Dedifferentiated amniotic fluid mesenchymal stem cell (primary cell): ENCODE data around the gene RAB3GAP2.
"Not testable (repeated sequence)": the region's sequence is repeated elsewhere in the genome, so short reads cannot be mapped to it uniquely, and the experiment has no call there.

ENCODE experiments used
- DNase-seq: peaks from one replicate; pipeline ENCODE4 v3.0.0-alpha.2; 2016; ENCODE audit errors: extremely low spot score

RAB3GAP2 gene

DNA sequence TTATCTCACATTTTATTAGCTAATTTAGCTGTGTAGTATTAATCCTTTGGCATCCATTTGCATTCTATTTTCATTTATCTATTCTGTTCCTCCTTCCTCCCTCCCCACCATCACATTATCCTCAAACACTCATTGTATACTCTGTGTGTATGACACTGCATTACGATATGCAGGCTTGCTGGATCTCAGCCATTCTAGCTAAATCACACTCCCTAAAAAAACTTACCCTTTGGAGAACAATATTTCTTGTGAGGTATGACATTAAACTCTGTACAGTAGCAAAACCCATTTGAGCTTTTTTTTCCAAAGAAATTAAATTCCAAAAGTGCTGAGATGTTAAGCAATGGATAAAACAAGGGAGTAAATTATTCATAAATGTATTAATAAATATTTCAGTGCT, 11.4 kb upstream of the RAB3GAP2 start:
- no peak for DNase-seq

GRCh38 chr1:220281159-220281574, 8.9 kb upstream of the RAB3GAP2 start:
- peak; percentile 46 for DNase-seq

GRCh38 chr1:220280249-220280648, 8.0 kb upstream of the RAB3GAP2 start:
- no peak for DNase-seq

- DNase-seq: no peak
Observed at GRCh38 chr1:220278991-220279390, 6.7 kb upstream of the RAB3GAP2 start.

DNA sequence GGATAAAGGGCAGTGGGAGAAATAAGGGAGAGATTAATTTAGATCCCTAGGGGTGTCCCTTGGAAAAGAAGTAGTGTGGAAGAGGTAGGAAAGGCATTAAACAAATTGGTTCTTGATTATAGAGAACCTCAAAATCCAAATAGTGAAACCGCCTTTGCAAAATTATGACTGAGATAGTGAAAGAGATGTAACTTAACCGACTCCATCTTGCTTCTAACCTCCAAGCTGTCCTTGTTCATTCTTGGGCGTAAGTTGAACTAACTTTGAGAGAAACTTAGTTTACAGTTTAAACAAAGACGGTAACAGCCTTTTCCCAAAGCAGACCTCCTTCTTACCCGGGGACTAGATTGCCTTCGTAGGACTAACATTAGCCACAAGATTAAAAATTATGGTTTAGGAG, 3.2 kb upstream of the RAB3GAP2 start:
- no peak for DNase-seq

GRCh38 chr1:220274251-220274855, 2.1 kb upstream of the RAB3GAP2 start:
- DNase-seq: no peak

- no peak for DNase-seq
Observed at GRCh38 chr1:220272841-220273090, 513 bp upstream of the RAB3GAP2 start.

DNA sequence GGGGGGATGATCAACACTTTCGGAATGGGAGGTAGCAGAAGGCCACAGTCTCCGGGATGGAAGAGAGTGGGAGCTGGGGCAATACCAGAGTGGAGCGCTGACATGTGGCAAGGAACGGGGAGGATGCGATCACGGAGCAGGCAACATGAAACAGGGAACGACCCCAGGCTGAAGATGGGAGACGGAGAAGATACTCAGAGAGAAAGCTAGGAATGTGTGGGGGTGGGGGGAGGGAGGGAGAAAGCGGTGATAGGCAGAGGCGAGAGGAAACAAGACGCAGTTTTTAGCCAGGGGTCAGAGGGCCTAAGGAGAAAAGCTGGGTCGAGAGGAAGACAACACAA, 577 bp downstream of the RAB3GAP2 start:
- no peak for DNase-seq

- DNase-seq: no peak
Observed at GRCh38 chr1:220269036-220269435, 3.2 kb downstream of the RAB3GAP2 start.

GRCh38 chr1:220267630-220268029, 4.6 kb downstream of the RAB3GAP2 start:
- DNase-seq: no peak

DNA sequence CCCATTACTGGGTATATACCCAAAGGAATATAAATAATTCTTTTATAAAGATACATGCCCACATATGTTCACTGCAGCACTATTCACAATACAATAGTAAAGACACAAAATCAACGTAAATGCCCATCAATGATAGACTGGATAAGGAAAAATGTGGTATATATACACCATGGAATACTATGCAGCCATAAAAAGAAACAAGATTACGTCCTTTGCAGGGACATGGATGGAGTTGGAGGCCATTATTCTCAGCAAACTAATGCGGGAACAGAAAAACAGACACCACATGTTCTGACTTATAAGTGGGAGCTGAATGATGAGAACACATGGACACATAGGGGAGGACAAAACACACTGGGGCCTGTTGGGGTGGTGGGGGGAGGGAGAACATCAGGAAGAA, 12.0 kb downstream of the RAB3GAP2 start:
- DNase-seq: not testable (repeated sequence)

DNA sequence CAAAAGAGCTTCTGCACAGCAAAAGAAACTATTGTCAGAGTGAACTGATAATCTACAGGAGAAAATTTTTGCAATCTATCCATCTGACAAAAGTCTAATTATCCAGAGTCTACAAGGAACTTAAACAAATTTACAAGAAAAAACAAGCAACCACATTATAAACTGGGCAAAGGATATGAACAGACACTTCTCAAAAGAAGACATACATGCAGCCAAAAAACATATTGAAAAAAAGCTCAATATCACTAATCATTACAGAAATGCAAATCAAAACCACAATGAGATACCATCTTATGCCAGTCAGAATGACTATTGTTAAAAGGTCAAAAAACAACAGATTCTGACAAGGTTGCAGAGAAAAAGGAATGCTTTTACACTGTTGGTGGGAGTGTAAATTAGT, 12.5 kb downstream of the RAB3GAP2 start:
- DNase-seq: not testable (repeated sequence)

DNA sequence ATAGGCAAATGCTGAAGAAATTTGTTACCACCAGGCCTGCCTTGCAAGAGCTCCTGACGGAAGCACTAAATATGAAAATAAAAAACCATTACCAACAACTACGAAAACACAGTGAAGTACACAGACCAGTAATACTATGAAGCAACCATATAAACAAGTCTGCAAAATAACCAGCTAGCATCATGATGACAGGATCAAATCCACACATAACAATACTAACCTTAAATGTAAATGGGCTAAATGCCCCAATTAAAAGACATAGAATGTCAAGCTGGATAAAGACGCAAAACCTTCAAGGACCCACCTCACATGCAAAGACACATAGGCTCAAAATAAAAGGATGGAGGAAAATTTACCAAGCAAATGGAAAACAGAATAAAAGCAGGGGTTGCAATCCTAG, 16.1 kb downstream of the RAB3GAP2 start:
- DNase-seq: not testable (repeated sequence)

- DNase-seq: no peak
Observed at GRCh38 chr1:220255204-220255603, 17.0 kb downstream of the RAB3GAP2 start.

GRCh38 chr1:220253290-220253689, 19.0 kb downstream of the RAB3GAP2 start:
- DNase-seq: not testable (repeated sequence)

GRCh38 chr1:220251272-220251671, 21.0 kb downstream of the RAB3GAP2 start:
- no peak for DNase-seq

DNA sequence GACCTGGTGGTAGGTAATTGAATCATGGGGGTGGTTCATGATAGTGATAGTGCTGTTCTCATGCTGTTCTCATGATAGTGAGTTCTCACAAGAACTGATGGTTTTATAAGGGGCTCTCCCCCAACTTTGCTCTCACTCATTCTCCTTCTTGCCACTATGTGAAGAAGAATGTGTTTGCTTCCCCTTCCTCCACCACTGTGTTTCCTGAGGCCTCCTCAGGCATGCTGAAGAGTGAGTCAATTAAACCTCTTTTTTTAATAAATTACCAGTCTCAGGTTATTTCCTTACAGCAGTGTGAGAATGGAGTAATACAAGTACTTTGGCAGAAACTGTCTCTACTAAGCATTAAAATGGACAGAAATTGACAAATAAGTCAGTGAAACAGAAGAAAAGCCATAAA, 21.6 kb downstream of the RAB3GAP2 start:
- no peak for DNase-seq

DNA sequence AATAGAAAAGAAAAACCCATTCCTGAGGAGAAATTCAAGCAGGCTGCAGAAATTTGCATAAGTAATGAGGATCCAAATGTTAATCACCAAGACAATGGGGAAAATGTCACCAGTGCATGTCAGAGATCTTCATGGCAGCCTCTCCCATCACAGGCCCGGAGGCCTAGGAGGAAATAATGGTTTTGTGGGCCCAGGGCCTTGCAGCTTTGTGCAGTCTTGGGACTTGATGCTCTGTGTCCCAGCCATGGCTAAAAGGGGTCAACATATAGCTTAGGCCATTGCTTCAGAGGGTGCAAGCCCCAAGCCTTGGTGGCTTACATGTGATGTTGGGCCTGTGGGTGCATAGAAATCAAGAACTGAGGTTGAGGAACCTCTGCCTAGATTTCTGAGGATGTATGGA, 22.7 kb downstream of the RAB3GAP2 start:
- DNase-seq: no peak

DNA sequence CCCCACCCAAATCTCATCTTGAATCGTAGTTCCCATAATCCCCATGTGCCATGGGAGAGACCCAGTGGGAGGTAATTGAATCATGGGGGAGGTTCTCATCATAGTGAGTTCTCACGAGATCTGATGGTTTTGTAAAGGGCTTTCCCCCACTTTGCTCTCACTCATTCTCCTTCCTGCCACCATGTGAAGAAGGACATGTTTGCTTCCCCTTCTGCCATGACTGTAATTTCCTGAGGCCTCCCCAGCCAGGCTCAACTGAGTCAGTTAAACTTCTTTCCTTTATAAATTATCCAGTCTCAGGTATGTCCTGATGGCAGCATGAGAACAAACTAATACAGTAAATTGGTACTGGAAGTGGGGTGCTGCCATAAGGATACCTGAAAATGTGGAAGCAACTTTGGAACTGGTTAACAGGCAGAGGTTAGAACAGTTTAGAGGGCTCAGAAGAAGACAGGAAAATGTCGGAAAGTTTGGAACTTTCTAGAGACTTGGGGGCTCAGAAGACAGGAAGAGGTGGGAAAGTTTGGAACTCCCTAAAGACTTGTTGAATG, 23.5 kb downstream of the RAB3GAP2 start:
- not testable (repeated sequence) for DNase-seq

DNA sequence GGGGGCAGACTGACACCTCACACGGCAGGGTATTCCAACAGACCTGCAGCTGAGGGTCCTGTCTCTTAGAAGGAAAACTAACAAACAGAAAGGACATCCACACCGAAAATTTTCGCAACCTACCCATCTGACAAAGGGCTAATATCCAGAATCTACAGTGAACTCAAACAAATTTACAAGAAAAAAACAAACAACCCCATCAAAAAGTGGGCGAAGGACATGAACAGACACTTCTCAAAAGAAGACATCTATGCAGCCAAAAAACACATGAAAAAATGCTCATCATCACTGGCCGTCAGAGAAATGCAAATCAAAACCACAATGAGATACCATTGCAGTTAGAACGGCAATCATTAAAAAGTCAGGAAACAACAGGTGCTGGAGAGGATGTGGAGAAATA, 26.4 kb downstream of the RAB3GAP2 start:
- not testable (repeated sequence) for DNase-seq

DNA sequence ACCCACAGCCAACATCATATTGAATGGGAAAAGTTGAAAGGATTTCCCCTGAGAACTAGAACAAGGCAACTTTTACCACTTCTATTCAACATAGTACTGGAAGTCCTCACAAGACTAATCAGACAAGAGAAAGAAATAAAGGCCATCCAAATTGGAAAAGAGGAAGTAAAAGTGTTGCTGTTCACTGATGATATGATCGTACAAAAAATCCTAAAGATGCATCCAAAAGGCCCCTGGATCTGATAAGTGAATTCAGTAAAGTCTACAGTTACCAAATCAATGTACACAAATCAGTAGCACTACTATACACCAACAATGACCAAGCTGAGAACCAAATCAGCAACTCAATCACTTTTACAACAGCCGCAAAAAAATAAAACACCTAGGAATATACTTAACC, 28.3 kb downstream of the RAB3GAP2 start:
- DNase-seq: no peak

DNA sequence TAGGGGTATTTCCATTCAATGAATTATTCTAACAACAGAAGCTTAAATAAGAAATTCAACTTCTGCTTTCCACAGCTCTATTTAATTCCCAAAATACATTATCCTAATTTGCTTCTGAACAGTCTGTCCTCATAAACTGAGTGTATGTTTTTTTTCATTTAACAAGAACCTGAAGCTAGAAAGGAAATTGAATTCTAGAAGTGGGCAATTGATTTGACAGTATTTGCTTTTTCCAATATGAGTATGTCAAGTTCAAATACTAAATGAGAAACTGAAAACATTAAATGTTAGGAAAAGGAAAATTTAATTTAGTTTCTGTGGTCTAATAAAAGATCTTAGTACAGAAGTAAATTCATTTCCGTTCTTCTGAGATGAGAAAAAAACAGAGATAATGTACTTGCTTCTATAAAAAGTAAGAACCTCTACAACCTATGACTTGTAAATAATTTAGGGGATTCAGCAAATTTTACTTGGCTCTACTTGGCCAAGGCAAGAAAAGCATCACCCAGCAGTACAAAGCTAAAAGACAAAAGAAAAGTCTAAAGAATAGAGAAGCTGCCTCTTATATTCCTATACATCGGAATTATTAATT, 31.1 kb downstream of the RAB3GAP2 start:
- DNase-seq: no peak

DNA sequence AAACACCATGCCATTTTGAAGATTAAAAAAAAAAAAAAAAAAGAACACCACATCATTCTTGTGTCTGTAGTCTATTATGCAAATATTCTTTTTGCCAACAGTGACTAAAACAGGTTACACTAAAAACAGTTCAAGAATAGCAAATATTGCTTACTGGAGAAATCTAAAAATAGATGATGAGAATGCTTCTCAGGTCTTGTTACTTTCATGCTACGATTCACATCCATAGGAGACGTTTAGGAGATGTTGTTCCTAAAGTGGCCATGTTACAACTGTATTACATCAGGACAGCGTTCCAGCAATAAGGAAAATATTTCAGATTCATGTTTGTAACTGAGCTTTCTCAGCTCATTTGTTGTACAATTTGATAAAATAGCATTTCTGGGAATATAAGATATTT, 32.3 kb downstream of the RAB3GAP2 start:
- DNase-seq: no peak

GRCh38 chr1:220239213-220239612, 33.0 kb downstream of the RAB3GAP2 start:
- no peak for DNase-seq
